OCI-LY1 (cell line): ENCODE results near the gene ARHGAP8.

Source experiments
- CTCF ChIP-seq: fragments of 200-600 bp; sonication (generic), shearing (Covaris generic); IDR thresholded peaks from 2 replicates; pipeline ENCODE4 v1.5.1; 2017; ENCODE audit warnings: mild to moderate bottlenecking, antibody characterized with exemption, low read length, moderate library complexity, mixed read lengths
- EZH2 ChIP-seq: fragments of 200-600 bp; sonication (generic), shearing (Covaris generic); IDR thresholded peaks from 2 replicates; pipeline ENCODE4 v1.8.0; 2017; ENCODE audit warnings: borderline replicate concordance, mixed run types, mild to moderate bottlenecking, antibody characterized with exemption, low read length, moderate library complexity, mixed read lengths

GRCh38 chr22:44740307-44740706, 12.1 kb upstream of the ARHGAP8 start:
- TF ChIP-seq CTCF = no peak
- TF ChIP-seq EZH2 = no peak
